ENCODE data around the gene SLC25A40. TPM values are rescaled to one million over a fixed set of nuclear protein-coding genes. Genes with fewer than 3 reads are reported as not detected.
A peak's percentile ranks its signal among the peaks of the same experiment; 100 is the strongest.
"Not testable (repeated sequence)": the region's sequence is repeated elsewhere in the genome, so short reads cannot be mapped to it uniquely, and the experiment has no call there.

SLC25A40 gene, protein sequence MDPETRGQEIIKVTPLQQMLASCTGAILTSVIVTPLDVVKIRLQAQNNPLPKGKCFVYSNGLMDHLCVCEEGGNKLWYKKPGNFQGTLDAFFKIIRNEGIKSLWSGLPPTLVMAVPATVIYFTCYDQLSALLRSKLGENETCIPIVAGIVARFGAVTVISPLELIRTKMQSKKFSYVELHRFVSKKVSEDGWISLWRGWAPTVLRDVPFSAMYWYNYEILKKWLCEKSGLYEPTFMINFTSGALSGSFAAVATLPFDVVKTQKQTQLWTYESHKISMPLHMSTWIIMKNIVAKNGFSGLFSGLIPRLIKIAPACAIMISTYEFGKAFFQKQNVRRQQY
- total RNA-seq (2014; rRNA removed; shearing (Covaris generic)) (4.2 and 19.0 TPM in 2 replicates), polyA plus RNA-seq (2016; fragmentation: Nextera tagmentation; extraction: Ambion mirVana) (6.3 and 7.0 TPM in 2 replicates)

DNA sequence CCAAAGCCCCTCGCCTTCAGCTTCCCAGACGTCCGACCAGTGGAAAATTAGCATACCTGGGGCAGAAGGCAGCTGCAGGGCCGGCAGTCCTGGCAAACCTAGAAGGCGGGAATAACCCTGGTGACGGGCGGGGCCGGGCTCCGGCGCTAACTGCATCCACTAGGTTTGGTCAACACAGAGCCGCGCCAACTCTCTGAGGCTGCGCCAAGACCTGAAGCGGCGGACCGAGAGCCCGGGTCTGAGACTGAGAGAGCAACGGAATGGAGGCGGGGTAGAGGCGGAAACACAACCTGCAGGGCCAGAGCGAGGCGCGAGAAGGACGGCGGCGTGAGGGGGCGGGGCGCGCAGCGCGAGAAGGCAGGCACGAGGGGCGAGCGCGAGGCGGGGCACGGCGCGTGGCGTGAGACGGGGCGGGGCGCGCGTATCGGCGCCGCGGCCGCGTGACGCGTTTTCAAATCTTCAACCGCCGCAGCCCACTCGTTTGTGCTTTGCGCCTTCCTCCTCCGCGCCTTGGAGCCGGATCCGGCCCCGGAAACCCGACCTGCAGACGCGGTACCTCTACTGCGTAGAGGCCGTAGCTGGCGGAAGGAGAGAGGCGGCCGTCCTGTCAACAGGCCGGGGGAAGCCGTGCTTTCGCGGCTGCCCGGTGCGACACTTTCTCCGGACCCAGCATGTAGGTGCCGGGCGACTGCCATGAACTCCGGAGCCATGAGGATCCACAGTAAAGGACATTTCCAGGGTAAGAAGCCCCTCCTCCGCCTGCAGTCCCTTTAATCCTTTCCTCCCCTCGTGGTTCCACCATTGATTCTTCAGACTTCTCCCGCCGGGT is at the start of gene SLC25A40, which contains the start of gene DBF4:
Gene SLC25A40 (minus strand): TSS at position 321 of the 829 bp plus-strand sequence. CDS start 17,633 bp downstream, outside the sequence.
Gene DBF4 (plus strand): TSS at position 454 of the 829 bp plus-strand sequence. CDS start 240 bp downstream, at position 694.
- Histone ChIP-seq H3K36me3 (ENCODE audit: low read depth) (0 out of 2 replicates have a peak, but pooled peaks cover 3% of the 10 kb centered on the region), H3K27ac (peak within 1 kb of the TSS; percentile 92), H3K9me3 (ENCODE audit: low read depth) (no peaks in the 10 kb centered on the region), H3K9me2 (ENCODE audit: insufficient read depth) (no peaks in the 10 kb centered on the region), H2AFZ (peak within 1 kb of the TSS; percentile 98), H3F3A (ENCODE audit: insufficient read depth) (peaks cover 16% of the 10 kb centered on the region), H3K9ac (peak within 1 kb of the TSS; percentile 94), H3K4me1 (ENCODE audit: insufficient read depth) (peaks cover 19% of the 10 kb centered on the region), H3K4me2 (ENCODE audit: unreplicated experiment) (peak within 1 kb of the TSS; percentile 100), H3K4me3 (peak within 1 kb of the TSS; percentile 96), H4K20me1 (ENCODE audit: insufficient read depth) (no peaks in the 10 kb centered on the region), H3K79me2 (ENCODE audit: insufficient read depth) (peaks cover 88% of the 10 kb centered on the region), H3K27me3 (replicated peaks; ENCODE audit: insufficient read depth) (no peaks in the 10 kb centered on the region)
- 0 to 1% methylated on average over 59 of the region's 84 CpGs for WGBS, 2 experiments (ENCODE audit: low coverage in 1 of 2, low lambda C conversion rate in 2 of 2, missing lambda C conversion rate in 2 of 2)
- peak; percentile 97 for DNase-seq
- TF ChIP-seq EZH2 (IDR thresholded peaks at IDR 0.05; ENCODE audit: insufficient read depth, poor library complexity, severe bottlenecking) (no peak), EZH2phosphoT487 (IDR thresholded peaks at IDR 0.05; ENCODE audit: insufficient read depth, low read depth) (no peak)
- in situ Hi-C loops (cut with MboI): no loop called here

- H3K9ac ChIP-seq; H4K20me1 ChIP-seq (ENCODE audit: insufficient read depth); H3K4me2 ChIP-seq (ENCODE audit: unreplicated experiment); in situ Hi-C loops (cut with MboI); H3K4me3 ChIP-seq; H3K27ac ChIP-seq; H3K9me3 ChIP-seq (ENCODE audit: low read depth); H3K27me3 ChIP-seq (replicated peaks; ENCODE audit: insufficient read depth); H3F3A ChIP-seq (ENCODE audit: insufficient read depth); H2AFZ ChIP-seq; H3K4me1 ChIP-seq (ENCODE audit: insufficient read depth); H3K36me3 ChIP-seq (ENCODE audit: low read depth); DNase-seq; H3K9me2 ChIP-seq (ENCODE audit: insufficient read depth); H3K79me2 ChIP-seq (ENCODE audit: insufficient read depth): not testable (repeated sequence)
- 74 to 76% methylated on average over 7 to 8 of the region's 8 CpGs for WGBS, 2 experiments (ENCODE audit: low coverage in 1 of 2, low lambda C conversion rate in 2 of 2, missing lambda C conversion rate in 2 of 2)
Observed at GRCh38 chr7:87922759-87923395, 46.7 kb upstream of the SLC25A40 start.

GRCh38 chr7:87920578-87920977 is 44.4 kb upstream of the SLC25A40 start:
- Histone ChIP-seq H3F3A (ENCODE audit: insufficient read depth) (no peaks in the 10 kb centered on the region), H3K9ac (no peak overlapping the region), H3K27me3 (replicated peaks; ENCODE audit: insufficient read depth) (no peaks in the 10 kb centered on the region), H3K4me3 (no peak overlapping the region), H3K4me1 (ENCODE audit: insufficient read depth) (no peaks in the 10 kb centered on the region), H2AFZ (no peak overlapping the region), H4K20me1 (ENCODE audit: insufficient read depth) (no peaks in the 10 kb centered on the region), H3K36me3 (ENCODE audit: low read depth) (no peaks in the 10 kb centered on the region), H3K4me2 (ENCODE audit: unreplicated experiment) (no peak overlapping the region), H3K9me2 (ENCODE audit: insufficient read depth) (no peaks in the 10 kb centered on the region), H3K9me3 (ENCODE audit: low read depth) (no peaks in the 10 kb centered on the region), H3K79me2 (ENCODE audit: insufficient read depth) (no peaks in the 10 kb centered on the region), H3K27ac (no peak overlapping the region)
- TF ChIP-seq EZH2 (IDR thresholded peaks at IDR 0.05; ENCODE audit: insufficient read depth, poor library complexity, severe bottlenecking): no peak
- no peak for TF ChIP-seq EZH2phosphoT487 (IDR thresholded peaks at IDR 0.05; ENCODE audit: insufficient read depth, low read depth)
- no peak for DNase-seq
- in situ Hi-C loops (cut with MboI): no loop called here
- 74 to 88% methylated on average over 5 of the region's 5 CpGs for WGBS, 2 experiments (ENCODE audit: low coverage in 1 of 2, low lambda C conversion rate in 2 of 2, missing lambda C conversion rate in 2 of 2)

DNA sequence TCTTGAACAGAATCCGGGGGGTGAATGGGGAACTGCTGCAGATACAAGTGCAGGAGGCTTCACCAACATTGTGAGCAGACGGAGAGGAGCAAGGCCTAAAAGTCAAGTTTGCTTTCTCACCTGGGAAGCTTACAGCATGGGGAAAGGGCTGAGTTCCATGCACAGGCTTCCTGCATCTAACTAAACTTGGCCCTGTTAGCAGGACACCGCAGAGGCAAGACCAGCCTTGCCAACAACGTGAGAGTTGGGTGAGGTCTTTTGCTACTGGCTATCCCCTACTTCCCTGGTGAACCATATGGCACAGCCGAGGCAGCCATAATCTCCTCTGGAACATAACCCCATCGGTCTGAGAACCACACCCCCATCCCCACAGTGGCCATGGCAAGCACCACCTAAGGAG is 43.7 kb upstream of the SLC25A40 start:
- H3K27me3 ChIP-seq (replicated peaks; ENCODE audit: insufficient read depth): no peaks in the 10 kb centered on the region
- no peak overlapping the region for H3K9ac ChIP-seq
- H3F3A ChIP-seq (ENCODE audit: insufficient read depth): no peaks in the 10 kb centered on the region
- TF ChIP-seq EZH2 (IDR thresholded peaks at IDR 0.05; ENCODE audit: insufficient read depth, poor library complexity, severe bottlenecking) (no peak), EZH2phosphoT487 (IDR thresholded peaks at IDR 0.05; ENCODE audit: insufficient read depth, low read depth) (no peak)
- in situ Hi-C loops (cut with MboI): no loop called here
- DNase-seq: no peak
- no peaks in the 10 kb centered on the region for H3K9me2 ChIP-seq (ENCODE audit: insufficient read depth)
- no peak overlapping the region for H2AFZ ChIP-seq
- WGBS, 2 experiments (ENCODE audit: low coverage in 1 of 2, low lambda C conversion rate in 2 of 2, missing lambda C conversion rate in 2 of 2): 71% methylated on average over 6 of the region's 6 CpGs
- no peaks in the 10 kb centered on the region for H3K79me2 ChIP-seq (ENCODE audit: insufficient read depth)
- no peak overlapping the region for H3K4me3 ChIP-seq
- no peaks in the 10 kb centered on the region for H3K36me3 ChIP-seq (ENCODE audit: low read depth)
- H4K20me1 ChIP-seq (ENCODE audit: insufficient read depth): no peaks in the 10 kb centered on the region
- H3K27ac ChIP-seq: no peak overlapping the region
- H3K4me2 ChIP-seq (ENCODE audit: unreplicated experiment): no peak overlapping the region
- H3K4me1 ChIP-seq (ENCODE audit: insufficient read depth): no peaks in the 10 kb centered on the region
- no peaks in the 10 kb centered on the region for H3K9me3 ChIP-seq (ENCODE audit: low read depth)
